ENCODE data around the gene ARSA. TPM values are rescaled to one million over a fixed set of nuclear protein-coding genes. Genes with fewer than 3 reads are reported as not detected.

Gene ARSA
- 8.0 and 13.1 TPM in 2 replicates for total RNA-seq (ENCODE audit: low replicate concordance)

GRCh38 chr22:50627642-50628542 is at the start of gene ARSA:
ARSA (minus strand) TSS chr22:50628152; CDS start chr22:50627779, 373 bp downstream.

GRCh38 chr22:50672471-50673230 is 44.7 kb upstream of the ARSA start, which contains the start of gene SHANK3:
SHANK3 (plus strand) TSS chr22:50672823.

DNA sequence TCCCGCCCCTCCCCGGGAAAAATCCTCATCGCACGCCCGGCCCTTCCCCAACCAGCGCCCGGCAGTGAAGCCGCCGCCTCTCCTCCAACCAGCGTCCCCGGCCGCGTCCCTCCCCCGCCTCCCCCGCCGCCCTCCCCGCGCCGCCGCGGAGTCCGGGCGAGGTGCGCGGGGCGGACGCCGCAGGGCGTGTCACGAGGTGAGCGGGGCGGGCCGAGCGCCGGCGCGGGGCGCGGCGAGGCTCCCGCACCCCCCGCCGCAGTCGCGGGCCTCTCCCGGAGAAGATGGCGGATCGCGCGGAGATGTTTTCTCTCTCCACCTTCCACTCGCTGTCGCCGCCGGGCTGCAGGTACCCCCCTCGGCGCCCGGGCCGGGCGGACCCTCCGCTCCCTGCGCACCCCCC is 27.4 kb downstream of the ARSA start, which contains the start of gene MAPK8IP2:
MAPK8IP2 (plus strand) TSS at position 256 of the 400 bp plus-strand sequence; CDS start at position 282, 26 bp downstream.

GRCh38 chr22:50582493-50583293 is 45.3 kb downstream of the ARSA start, which contains the start of gene CHKB:
CHKB (minus strand) TSS chr22:50582849; CDS start chr22:50582781, 68 bp downstream.

DNA sequence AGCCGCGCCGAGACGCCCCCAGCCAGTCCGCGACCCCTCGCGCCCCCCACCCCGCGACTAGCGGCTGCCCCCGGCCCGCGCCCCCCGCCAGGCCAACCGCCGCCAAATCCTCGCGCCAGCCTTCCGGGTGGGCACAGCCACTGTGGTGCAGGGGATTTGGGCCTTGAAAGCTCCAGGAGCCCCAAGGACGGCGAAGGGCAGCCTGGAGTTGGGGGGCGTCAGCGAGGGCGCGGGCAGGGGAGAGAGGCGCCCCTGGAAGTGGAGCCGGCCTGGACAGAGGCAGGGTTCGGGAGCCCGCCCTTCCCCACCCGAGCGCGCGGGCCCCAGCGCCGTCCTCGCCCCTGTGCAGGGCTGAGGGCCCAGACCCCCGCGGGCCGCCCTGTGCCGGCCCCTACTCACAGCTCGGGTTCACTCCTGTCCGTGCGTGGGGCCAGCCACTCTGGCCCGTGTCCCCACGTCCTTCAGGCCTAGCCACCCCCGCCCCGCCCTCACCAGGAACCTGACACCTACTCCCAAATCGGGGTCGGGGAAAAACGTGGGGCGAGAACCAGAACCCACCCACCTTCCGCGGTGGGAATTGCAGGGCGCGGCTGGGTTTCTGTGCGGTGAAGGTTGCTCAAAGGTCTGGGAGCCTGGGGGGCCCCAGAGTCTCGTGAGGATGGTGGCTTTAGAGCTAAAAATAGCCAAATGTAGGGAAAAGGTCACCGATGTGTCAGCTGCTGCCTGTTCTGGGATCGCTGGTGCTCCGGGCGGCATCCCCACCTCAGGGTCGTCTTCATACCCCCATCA is 49.8 kb downstream of the ARSA start, which contains the start of gene CPT1B:
CPT1B (minus strand) TSS at position 441 of the 789 bp plus-strand sequence. CDS start 512 bp downstream, outside the sequence.

Other genes starting within 250 kb of the ARSA start
- 50.8 and 109 TPM in 2 replicates for gene SBF1, start 153.1 kb downstream of the ARSA start, total RNA-seq (ENCODE audit: low replicate concordance)
- 1.2 and 1.6 TPM in 2 replicates for gene ADM2, start 146.6 kb downstream of the ARSA start, total RNA-seq (ENCODE audit: low replicate concordance)
- gene MIOX, start 141.3 kb downstream of the ARSA start, total RNA-seq (ENCODE audit: low replicate concordance): not detected in 2 replicates
- gene LMF2, start 120.5 kb downstream of the ARSA start, total RNA-seq (ENCODE audit: low replicate concordance): 17.3 and 23.0 TPM in 2 replicates
- 14.6 and 24.6 TPM in 2 replicates for gene NCAPH2, start 119.9 kb downstream of the ARSA start, total RNA-seq (ENCODE audit: low replicate concordance)
- 0.12 and 1.2 TPM in 2 replicates for gene SCO2, start 102.6 kb downstream of the ARSA start, total RNA-seq (ENCODE audit: low replicate concordance)
- gene TYMP, start 98.1 kb downstream of the ARSA start, total RNA-seq (ENCODE audit: low replicate concordance): 9.6 and 18.0 TPM in 2 replicates
- gene KLHDC7B, start 82.3 kb downstream of the ARSA start, total RNA-seq (ENCODE audit: low replicate concordance): under 0.01 and 0.08 TPM in 2 replicates
- gene SYCE3, start 65.2 kb downstream of the ARSA start, total RNA-seq (ENCODE audit: low replicate concordance): not detected in 2 replicates
- gene CPT1B, start 49.7 kb downstream of the ARSA start, total RNA-seq (ENCODE audit: low replicate concordance): 0.90 and 3.0 TPM in 2 replicates
- gene CHKB, start 45.3 kb downstream of the ARSA start, total RNA-seq (ENCODE audit: low replicate concordance): 12.2 and 21.9 TPM in 2 replicates
- 0.08 and 0.12 TPM in 2 replicates for gene MAPK8IP2, start 27.4 kb downstream of the ARSA start, total RNA-seq (ENCODE audit: low replicate concordance)
- gene SHANK3, start 44.7 kb upstream of the ARSA start, total RNA-seq (ENCODE audit: low replicate concordance): 0.30 and 0.70 TPM in 2 replicates
- not detected in 2 replicates for gene ACR, start 110.1 kb upstream of the ARSA start, total RNA-seq (ENCODE audit: low replicate concordance)
- 8.0 and 15.9 TPM in 2 replicates for gene RABL2B, start 155.5 kb upstream of the ARSA start, total RNA-seq (ENCODE audit: low replicate concordance)